Amygdala (tissue), 56 donors: ENCODE data around the gene CISH.

Experiments
- DNase-seq, 56 donors: peaks; one replicate each; lab custom pipeline; 2025; lab: John Stamatoyannopoulos, UW

The CISH gene

GRCh38 chr3:50616003-50616769, 4.6 kb upstream of the CISH start:
- DNase-seq = peak in 55 of 56 donors; percentile 15 to 83 (median 64)

- no peak for DNase-seq
Observed at GRCh38 chr3:50615190-50615589, 3.6 kb upstream of the CISH start.

GRCh38 chr3:50612970-50613846, 1.6 kb upstream of the CISH start:
- no peak for DNase-seq

GRCh38 chr3:50612234-50612882, 784 bp upstream of the CISH start:
- DNase-seq = no peak

GRCh38 chr3:50610992-50611463, 546 bp downstream of the CISH start:
- no peak for DNase-seq

- DNase-seq = no peak
Observed at GRCh38 chr3:50610181-50610971, 1.2 kb downstream of the CISH start.

- no peak for DNase-seq
Observed at GRCh38 chr3:50609763-50610085, 1.9 kb downstream of the CISH start.

GRCh38 chr3:50609071-50609762, 2.4 kb downstream of the CISH start:
- DNase-seq = no peak

- DNase-seq = no peak
Observed at GRCh38 chr3:50608278-50608677, 3.3 kb downstream of the CISH start.

- no peak for DNase-seq
Observed at GRCh38 chr3:50607271-50608091, 4.1 kb downstream of the CISH start.

- no peak for DNase-seq
Observed at GRCh38 chr3:50606596-50606995, 5.0 kb downstream of the CISH start.

- no peak for DNase-seq
Observed at GRCh38 chr3:50605901-50606326, 5.7 kb downstream of the CISH start.

- peak in 1 of 56 donors; percentile 9 for DNase-seq
Observed at GRCh38 chr3:50604628-50605588, 6.7 kb downstream of the CISH start.

GRCh38 chr3:50604110-50604621, 7.4 kb downstream of the CISH start:
- DNase-seq = no peak

GRCh38 chr3:50603261-50604109, 8.1 kb downstream of the CISH start:
- no peak for DNase-seq

- no peak for DNase-seq
Observed at GRCh38 chr3:50602595-50603191, 8.9 kb downstream of the CISH start.
